GM18873 (cell line): Measurements from ENCODE around the gene PON2.

Experiments used
- ATAC-seq: cut with Tn5 transposase; IDR thresholded peaks from one replicate; pipeline ENCODE4 v1.9.1; 2021; ENCODE audit warnings: mild to moderate bottlenecking, moderate library complexity, moderate number of reproducible peaks; ENCODE audit not compliant: unreplicated experiment, low FRiP score

The PON2 gene

DNA sequence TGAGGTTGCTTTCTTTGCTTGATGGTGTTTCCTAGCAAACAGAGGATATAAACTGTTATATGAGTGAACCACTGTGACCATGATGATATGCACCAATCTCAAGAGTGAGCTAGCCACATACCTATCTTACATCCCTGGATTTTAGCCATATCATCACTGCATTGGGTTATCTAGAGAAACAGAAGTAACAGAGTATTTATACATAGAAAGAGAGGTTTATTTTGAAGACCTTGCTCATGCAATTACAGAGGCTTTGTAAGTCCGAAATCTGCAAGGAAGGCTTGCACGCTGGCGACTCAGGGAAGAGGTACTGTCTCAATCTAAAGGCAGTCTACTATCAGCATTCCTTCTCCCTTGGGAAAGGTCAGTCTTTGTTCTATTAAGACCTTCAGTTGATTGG is 11.8 kb upstream of the PON2 start:
- ATAC-seq = no peak

DNA sequence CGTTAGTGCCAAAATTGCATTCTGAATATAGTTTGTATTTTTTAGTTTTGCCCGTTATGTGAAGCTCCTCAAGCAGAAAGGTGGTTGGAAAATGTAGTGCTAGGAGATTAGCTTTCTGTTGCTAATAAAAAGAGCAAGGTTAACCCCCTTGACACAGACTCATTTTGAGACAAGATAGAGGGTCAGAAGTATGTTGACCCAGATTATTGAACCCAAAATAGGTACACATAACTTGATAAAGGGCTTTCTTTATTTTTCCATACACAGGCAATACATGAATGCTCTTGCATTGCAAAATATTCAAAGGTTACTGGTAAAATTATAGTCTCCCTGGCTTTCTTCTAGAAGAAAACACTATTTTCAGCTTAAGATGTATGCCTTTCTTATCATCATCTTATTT is 10.0 kb upstream of the PON2 start:
- no peak for ATAC-seq

DNA sequence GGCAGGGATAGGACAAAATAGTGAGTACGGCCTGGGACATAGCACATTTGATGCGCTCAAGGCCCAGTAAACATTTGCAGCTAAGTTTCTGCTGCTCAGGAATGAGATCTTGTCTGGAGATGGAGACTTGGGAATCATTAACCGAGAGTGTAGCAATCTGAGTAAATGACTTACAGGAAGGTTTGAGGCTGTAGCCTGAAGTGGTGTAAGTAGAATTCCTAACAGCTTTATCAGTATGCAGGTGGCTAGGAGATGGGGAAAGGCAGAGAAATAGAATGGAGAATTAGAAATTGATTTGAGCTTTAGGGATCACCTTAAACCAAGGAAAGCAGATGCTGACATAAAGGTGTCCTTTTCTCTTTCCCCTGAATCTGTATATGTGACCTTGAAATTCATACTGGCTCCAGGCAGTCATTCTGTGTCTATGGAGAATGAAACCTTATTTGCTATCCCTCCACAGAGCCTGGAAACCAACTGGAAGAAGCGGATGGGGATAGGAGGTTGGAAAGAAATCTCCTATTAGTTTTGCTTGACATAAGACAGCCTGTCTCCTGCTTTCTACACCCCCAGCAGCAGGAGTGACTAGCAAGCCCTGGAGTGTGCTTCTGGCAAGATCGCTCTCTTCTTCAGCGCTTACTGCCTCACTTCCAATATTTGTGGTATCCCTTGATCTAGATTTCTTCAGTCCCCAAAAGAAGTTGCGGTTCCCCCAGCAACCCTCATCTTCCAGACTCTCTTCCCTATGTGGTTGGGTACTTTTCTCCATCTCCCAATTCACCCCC is 6.4 kb upstream of the PON2 start:
- ATAC-seq = no peak

DNA sequence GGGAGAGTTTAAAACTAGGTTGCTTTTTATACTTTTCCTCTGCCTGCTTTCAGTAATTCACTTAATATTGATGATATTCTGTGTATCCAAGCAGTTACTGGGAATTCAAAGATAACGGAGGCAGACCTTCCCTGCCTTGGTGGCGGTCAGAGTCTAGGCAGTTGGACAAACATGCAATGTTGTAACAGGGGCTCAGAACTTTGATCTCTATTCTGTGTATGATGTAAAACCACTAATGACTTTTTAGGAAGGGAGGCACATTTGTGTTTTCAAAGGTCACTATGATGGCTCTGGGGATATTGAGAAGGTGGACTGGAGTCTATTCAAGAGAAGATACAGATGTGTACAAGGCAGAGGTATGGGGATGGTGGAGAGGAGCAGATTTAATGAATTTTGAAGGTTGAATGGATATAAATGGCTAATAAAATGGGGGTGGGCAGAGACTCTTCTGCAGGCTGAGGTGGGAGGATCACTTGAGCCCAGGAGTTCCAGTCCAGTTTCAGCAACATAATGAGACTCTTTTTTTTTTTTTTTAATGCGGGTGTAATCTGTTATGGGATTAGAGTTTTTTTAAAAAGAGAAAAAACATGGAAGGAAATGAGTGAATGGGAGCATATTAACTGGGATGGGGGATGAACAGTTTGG is 5.7 kb upstream of the PON2 start:
- no peak for ATAC-seq

DNA sequence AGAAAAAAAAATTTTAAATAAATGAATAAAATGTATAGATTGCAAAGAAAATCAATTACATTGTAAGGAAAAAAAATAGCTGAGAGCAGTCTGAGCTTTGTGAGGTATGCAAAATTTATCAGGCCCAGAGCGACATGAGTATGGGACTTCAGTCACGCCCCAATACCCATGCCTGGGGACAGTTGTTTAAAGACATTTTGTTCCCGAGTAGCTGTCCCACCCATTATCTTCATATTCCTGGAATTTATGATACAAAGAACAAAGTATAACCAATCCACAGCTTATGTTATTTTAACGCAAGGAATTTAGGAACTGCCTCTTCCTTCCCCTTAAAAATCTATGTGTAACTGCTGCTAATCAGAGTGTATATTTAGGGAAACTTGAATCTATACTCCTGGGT is 1.6 kb upstream of the PON2 start:
- no peak for ATAC-seq

DNA sequence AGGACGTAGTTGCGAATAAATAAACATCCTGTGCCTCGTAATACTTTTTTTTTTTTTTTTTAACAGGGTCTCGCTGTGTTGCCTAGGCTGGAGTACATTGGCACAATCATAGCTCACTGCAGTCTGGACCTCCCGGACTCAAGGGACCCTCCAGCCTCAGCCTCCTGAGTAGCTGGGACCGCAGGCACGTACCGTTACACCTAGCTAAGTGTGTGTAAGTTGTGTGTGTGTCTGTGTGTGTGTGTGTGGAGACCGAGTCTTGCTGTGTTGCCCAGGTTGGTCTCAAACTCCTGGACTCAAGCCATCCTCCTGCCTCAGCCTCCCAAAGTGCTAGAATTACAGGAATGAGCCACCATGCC is 573 bp upstream of the PON2 start:
- no peak for ATAC-seq

DNA sequence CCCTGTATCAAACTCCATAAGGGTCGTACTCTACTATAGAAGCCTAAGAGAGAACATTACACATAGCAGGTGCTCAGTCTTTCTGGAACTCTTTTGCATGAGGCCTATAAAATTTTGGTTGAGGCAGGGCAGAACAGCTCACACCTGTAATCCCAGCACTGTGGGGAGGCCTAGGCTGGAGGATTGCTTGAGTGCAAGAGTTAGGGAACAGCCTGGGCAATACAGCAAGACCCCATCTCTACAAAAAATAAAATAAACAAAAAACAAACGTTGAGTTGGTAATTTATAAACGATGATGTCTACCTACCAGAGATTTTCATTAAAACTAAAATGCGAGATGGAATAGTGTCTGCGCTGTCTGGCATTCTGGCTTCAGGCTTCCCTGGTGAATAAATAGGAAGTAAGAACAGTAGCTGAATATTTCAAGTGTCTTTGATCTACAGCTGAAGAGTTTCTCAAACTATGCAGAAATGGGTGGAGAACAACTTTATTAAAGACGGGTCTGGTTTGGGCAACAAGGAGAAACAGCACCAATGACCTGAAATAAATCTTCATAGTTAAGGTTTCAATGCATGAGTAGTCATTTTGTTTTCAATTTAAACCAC is 774 bp downstream of the PON2 start:
- ATAC-seq = no peak

DNA sequence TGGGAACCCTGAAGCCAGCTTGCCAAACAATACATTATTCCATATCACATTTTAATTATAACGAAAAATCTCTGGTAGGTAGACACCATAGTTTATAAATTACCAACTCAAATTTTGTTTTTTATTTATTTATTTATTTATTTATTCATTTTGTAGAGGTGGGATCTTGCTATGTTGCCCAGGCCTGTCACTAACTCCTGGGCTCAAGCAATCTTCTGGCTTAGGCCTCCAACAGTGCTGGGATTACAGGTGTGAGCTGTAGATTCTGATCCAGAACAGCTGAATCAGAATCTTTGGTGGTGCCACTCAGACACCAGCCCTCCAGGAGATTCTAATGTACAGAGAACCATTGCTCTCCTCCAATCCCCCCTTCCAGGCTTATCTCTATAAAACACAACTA is 1.7 kb downstream of the PON2 start:
- ATAC-seq = no peak

DNA sequence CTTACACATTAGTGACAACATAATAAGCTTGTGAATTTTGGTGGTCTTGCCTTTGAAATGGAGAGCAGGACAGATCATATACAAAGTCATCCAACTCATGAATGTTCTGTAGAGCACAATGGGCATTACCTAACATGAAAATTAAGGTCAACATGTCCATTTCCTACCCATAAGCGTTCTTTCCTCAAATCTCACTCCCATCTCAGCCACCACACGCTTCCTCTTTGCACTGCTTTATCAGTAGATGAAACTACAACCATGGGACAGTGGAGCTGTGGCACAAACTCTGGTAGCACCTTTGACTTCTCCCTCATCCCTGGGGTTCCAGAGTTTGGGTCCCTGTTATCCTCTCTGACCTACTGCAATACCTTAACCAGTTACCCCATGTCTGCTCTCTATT is 2.2 kb downstream of the PON2 start:
- no peak for ATAC-seq

DNA sequence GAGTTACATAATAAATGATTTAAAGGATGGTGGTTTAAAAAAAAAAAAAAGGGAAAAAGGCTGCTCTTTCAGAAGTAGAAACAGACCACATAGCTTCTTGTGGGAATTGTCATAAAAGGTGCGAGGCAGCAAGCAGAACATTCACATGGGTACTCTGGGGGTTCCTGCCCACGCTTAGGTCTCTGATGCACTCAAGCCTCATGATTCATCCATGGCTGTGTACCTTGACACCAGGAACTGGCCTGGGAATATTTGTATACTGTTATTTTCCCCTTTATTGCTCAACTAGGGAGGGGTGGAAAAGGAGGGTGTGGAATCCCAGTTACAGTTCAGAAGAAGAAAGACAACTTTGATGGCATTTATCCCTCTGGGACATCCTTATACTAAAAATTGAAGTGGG is 4.0 kb downstream of the PON2 start:
- no peak for ATAC-seq

DNA sequence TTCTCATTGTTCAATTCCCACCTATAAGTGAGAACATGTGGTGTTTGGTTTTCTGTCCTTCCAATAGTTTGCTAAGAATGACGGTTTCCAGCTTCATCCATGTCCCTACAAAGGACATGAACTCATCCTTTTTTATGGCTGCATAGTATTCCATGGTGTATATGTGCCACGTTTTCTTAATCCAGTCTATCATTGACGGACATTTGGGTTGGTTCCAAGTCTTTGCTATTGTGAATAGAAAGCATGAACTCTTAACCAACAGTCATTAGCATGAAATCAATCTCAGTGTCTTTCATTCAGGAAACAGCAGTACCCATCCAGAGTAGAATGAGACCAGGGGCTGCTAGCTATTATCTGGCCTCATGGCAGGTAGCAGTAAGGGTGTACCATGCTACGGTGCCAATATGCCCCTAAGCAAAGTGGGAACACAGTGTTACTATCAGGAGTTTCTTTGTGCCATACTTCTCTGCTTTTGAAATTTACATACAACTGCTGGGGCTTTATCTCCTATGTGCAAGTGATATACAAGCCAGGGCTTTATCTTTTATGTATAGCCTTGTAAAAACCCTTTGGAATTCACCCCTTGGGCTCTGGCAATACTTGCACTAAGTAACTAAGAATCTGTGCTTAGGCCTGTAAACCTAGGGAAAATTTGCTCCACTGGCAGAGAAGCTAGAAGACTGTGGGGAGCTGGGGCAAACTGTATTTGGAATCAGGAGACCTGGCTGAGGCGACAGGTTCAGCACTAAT is 5.4 kb downstream of the PON2 start:
- ATAC-seq = no peak

DNA sequence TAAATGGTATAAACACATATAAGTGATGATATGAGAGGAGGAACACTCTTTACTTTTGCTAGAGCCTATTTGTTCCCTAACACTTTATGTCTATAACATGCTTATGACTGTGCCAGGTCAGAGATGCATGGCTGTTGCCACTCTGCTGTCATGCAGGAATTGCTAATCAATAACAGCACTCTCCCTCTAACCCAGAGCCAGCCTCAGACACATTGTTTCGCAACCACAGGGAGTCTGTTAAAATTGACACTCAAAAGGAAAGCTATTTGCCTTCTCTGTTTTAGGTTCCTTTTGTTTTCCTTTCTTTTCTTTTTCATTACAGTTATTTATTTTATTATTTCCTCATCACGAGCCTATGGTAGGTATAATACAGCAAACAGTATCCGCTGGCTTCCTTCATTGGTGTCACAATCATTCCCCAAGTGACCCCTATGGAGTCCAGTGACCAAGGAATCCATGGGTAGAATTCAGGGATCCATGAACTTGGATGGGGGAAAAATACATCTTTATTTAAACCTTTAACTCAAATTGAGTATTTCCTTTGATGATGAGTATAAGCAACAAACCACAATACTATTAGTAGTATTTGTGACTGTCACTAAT is 6.8 kb downstream of the PON2 start:
- no peak for ATAC-seq

DNA sequence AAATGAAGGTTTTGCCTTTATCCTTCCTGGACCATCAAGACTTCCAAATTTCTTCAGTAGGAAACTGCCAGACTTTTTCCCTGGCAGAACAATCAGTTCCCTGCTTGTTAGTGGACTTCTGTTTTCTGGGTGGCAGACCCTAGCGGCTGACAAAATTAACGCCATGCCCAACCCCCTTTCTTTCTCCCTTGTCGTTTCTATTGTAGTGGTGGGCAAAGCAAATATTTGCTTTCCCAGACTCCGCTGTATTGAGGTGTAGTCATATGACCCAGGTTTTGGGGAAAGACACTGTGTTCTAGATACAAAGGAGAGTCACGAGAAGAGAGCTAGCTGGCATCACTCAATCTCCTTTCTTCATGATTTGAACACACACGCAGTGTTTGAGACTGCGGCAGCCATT is 7.7 kb downstream of the PON2 start:
- no peak for ATAC-seq

DNA sequence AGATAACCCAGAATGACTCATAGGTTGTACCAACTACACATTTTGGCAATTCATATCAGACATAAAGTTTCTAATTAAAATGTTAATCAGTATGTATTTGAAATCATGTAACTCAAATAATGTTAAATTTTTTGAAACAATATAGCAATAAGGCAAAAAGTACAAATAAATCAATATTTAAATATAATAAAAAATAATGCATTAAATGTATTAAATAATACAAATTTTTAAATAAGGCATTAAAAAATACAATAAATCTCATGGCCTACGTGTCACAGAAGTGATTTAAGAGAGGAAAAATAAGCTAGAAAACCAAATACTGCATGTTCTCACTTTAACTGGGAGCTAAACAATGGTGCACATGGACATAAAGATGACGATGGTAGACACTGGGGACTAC is 9.1 kb downstream of the PON2 start:
- ATAC-seq = no peak

DNA sequence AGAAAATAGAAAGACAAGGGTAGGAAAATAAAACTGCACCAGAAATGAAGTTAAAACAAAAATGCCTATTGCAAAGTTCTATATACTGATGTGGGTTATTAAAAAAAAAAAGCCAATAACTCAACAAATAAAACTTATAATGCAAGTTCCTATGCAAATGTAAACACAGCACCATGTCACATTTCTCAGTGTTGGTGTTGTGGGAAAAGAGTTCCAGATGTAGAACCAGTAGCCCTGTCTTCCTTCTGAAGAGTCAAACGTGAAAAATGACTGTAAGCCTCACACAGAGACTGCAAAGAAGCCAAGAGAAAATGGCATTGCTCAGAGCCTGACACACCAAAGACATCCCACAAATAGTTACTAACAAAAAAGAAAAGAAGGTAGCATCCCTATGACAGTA is 10.1 kb downstream of the PON2 start:
- ATAC-seq = no peak

DNA sequence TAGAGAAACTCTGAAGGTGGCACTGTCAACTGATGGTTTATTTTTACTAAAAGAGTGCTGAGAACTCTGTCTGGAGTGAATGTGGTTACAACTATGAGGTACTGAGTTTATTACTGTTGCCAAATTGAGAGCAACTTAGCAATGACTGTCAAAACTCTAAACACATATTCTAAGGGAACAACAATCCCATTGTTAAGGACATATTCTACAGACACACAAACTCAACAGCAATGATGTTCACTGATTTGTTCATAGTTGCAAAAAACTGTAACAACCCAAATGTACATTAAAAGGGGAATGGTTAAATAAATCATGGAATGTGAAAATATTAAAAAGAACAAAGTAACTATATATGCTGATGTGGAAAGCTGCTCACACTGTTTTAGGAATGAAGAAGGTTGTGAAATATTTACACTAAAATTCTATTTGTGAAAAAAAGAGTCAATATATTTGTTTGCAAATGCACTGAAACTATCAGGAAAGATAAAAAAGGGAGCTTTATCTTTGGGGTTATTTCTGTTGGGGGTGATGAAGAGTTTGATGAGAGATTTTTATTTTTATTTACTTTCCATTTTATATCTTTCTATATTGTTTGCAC is 12.9 kb downstream of the PON2 start:
- ATAC-seq = no peak

DNA sequence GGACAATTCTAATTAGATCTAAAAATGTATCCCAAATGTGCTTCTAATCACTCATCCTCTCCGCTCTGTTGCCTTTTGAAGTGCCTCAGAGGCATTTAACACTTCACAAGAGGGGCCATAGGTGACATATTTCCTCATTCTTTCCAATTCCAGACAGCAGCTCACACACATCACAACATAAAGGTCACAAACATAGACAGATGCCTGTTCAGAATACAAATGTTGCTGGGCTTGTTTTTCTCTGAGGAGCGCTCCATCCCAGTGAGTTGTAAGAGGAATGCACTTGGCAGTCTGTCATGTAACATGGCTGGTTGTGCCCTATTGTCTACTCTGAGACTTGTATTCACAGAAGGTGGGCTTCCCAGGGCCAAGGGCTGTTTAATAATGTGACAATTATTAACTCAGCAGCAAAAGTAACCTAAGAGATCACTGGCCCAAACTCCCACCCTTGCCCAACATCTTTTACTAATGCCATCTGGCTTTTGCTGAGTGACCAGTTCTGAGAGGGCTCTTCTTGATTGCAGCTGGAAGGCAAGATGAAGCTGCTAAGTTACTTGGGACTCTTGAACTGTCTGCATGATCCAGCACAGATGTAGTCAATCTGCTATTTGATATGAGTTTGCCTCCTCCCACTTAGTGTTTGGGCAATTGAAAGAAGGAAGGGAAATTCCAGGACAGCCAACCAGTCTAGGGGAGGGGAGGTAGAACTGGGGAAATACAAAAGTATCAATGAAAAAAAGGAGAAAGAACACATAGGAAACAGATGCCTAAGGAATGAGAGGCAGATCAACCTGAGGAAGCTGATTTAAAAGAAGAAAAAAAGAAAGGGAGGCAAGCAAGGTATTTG is 13.6 kb downstream of the PON2 start:
- no peak for ATAC-seq

DNA sequence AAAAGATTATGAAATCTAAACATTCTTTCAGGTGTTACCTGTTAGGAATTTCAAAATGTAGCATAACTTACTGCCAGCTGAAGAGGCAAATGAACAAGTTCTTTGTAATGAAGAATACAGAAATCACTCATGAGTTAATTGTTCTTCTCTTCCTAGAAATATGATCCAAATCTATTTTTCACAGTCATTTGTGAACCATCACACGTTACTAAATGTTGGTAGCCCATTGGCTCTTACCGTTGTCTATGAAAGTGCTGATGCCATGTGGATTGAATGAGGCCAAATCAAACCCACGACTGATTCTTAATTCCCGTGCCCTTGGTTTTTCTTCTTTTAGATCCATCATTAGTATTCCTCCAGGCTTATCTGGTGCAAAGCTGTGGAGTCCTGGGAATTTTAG is 22.8 kb downstream of the PON2 start:
- ATAC-seq = no peak

DNA sequence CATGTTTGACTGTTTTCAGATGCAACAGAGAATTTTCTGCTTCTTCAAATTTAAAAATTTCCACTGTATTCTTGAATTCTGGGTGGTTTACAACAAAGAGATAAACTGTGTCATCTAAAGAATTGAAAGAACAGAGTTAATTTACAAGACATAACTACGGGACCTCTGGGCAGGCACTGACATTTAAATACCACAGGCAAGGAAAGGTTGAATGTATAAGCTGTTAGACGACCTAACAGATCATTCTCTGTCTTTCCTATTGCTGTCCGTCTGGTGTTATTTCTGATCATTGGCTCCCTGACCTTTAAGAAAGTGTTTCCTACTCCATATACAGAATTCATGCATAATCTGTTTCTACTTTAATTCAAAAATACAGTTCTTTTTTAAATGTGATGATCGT is 23.2 kb downstream of the PON2 start:
- no peak for ATAC-seq

DNA sequence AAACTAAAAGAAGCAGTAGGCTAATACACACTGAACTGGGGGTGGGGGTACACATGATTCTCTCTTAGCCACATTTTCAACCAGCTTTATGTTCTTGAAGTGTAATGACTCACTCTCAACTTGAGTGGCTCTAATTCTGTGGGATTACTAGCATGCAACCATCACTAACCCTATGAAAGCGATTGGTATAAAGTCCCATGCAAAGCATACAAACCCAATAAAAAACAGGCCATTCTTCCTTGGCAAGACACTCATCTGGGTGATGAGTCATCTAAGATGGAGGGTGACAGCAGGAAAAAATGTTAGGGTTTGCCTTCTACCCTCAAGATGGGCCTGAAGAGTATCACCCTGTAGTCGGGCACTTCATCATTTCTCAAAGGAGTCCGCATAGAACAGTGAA is 23.8 kb downstream of the PON2 start:
- no peak for ATAC-seq
